Epidermal melanocyte (primary cell): Measurements from ENCODE around the gene PSMB11.

Source experiments
- DNase-seq: peaks from one replicate; pipeline ENCODE4 v3.0.0; 2011; ENCODE audit warnings: low spot score; ENCODE audit not compliant: insufficient read length

PSMB11 gene

GRCh38 chr14:23041729-23042128, 283 bp upstream of the PSMB11 start:
- no peak for DNase-seq

GRCh38 chr14:23043145-23043544, 1.1 kb downstream of the PSMB11 start:
- no peak for DNase-seq

GRCh38 chr14:23043754-23044153, 1.7 kb downstream of the PSMB11 start:
- DNase-seq, result no peak

GRCh38 chr14:23044840-23045239, 2.8 kb downstream of the PSMB11 start:
- DNase-seq, result no peak

GRCh38 chr14:23045419-23046357, 3.7 kb downstream of the PSMB11 start:
- no peak for DNase-seq

GRCh38 chr14:23047034-23047634, 5.1 kb downstream of the PSMB11 start:
- no peak for DNase-seq

GRCh38 chr14:23047751-23048693, 6.0 kb downstream of the PSMB11 start:
- DNase-seq, result no peak

GRCh38 chr14:23049011-23049410, 7.0 kb downstream of the PSMB11 start:
- no peak for DNase-seq

GRCh38 chr14:23051141-23052057, 9.4 kb downstream of the PSMB11 start:
- no peak for DNase-seq

GRCh38 chr14:23052182-23052623, 10.2 kb downstream of the PSMB11 start:
- no peak for DNase-seq

- DNase-seq, result no peak
These were observed 10.7 kb downstream of the PSMB11 start for GRCh38 chr14:23052671-23053070.

- no peak for DNase-seq
These were observed 11.4 kb downstream of the PSMB11 start for GRCh38 chr14:23053426-23053825.

- DNase-seq, result no peak
These were observed 12.2 kb downstream of the PSMB11 start for GRCh38 chr14:23054000-23054811.

GRCh38 chr14:23055147-23055550, 13.1 kb downstream of the PSMB11 start:
- DNase-seq, result no peak

- no peak for DNase-seq
These were observed 13.7 kb downstream of the PSMB11 start for GRCh38 chr14:23055621-23056144.

- peak; percentile 92 for DNase-seq
These were observed 14.3 kb downstream of the PSMB11 start for GRCh38 chr14:23056145-23056955.

- DNase-seq, result peak; percentile 77
These were observed 15.1 kb downstream of the PSMB11 start, which contains the start of gene CDH24 for GRCh38 chr14:23056956-23057756. Gene CDH24 (minus strand): TSS chr14:23057520. CDS start chr14:23055733, 1,787 bp downstream.
